Kidney (tissue), 14 donors: ENCODE results near the gene TMEM132C. TPM values are rescaled to one million over a fixed set of nuclear protein-coding genes. Genes with fewer than 3 reads are reported as not detected.

ENCODE experiments used
- DNase-seq, 5 donors: peaks; one replicate each; pipeline ENCODE4 v3.0.0-alpha.2; 2013 to 2020
- FAIRE-seq: peaks from 2 replicates; lab custom pipeline; 2012; peaks lifted over from hg19 to GRCh38; lab: Jason Lieb, UNC
- H3K27ac ChIP-seq, 2 donors: one replicate each; pipeline ENCODE4 v1.7.0; 2013; ENCODE audit warnings: low read depth in 2 of 2, low read length in 2 of 2, inconsistent platforms in 1 of 2
- H3K27me3 ChIP-seq: one replicate; pipeline ENCODE4 v1.7.1; 2013; ENCODE audit warnings: low read length, inconsistent platforms; ENCODE audit not compliant: control insufficient read depth, insufficient read depth
- H3K36me3 ChIP-seq, 3 donors: one replicate each; pipeline versions ENCODE4 v1.7.0 to v1.7.1; 2013; ENCODE audit warnings: low read length in 3 of 3, control low read depth in 1 of 3, inconsistent platforms in 1 of 3; ENCODE audit not compliant: insufficient read depth in 3 of 3, control insufficient read depth in 2 of 3
- H3K4me1 ChIP-seq, 3 donors: one replicate each; pipeline versions ENCODE4 v1.7.0 to v1.7.1; 2013; ENCODE audit warnings: low read length in 3 of 3, inconsistent platforms in 1 of 3, low read depth in 1 of 3; ENCODE audit not compliant: control insufficient read depth in 2 of 3, insufficient read depth in 2 of 3
- H3K4me3 ChIP-seq, 3 donors: one replicate each; pipeline versions ENCODE4 v1.7.0 to v1.8.1; 2013; ENCODE audit warnings: low read length in 3 of 3, control low read depth in 1 of 3, inconsistent platforms in 1 of 3
- H3K9ac ChIP-seq, 3 donors: one replicate each; pipeline versions ENCODE4 v1.7.0 to v1.7.1; 2013; ENCODE audit warnings: low read length in 3 of 3, control low read depth in 1 of 3, inconsistent platforms in 1 of 3
- H3K9me3 ChIP-seq, 3 donors: one replicate each; pipeline versions ENCODE4 v1.7.0 to v1.7.1; 2013; ENCODE audit warnings: low read length in 3 of 3, control low read depth in 1 of 3, inconsistent platforms in 1 of 3; ENCODE audit not compliant: control insufficient read depth in 2 of 3, insufficient read depth in 1 of 3
- intact Hi-C: fragments of 100-400 bp; cut with DNase I; formaldehyde crosslinking; loops from one replicate; pipeline ENCODE4 v1.11.1; 2022
- polyA plus RNA-seq: library from polyadenylated mRNA; stranded (reverse); fragments of 350-450 nt; fragmentation: Illumina TruSeq; extraction: RNeasy Lipid Tissue Mini Kit (QIAGEN cat#74804); gene quantifications from one replicate; pipeline ENCODE4 v1.2.3, GENCODE V29; 2014; ENCODE audit warnings: low read depth, low replicate concordance; ENCODE audit not compliant: insufficient read depth
- total RNA-seq: library from RNA; stranded (reverse); fragmentation: NEBNext Ultra II Directional; extraction: Animal tissue kit (Norgen Biotek cat#: 25700); gene quantifications from one replicate; pipeline ENCODE4 v1.2.1, GENCODE V29; 2021
- TF ChIP-seq, protein P1 (sequence below): IDR thresholded peaks from 3 replicates; pipeline ENCODE4 v1.5.1; 2012; ENCODE audit warnings: mild to moderate bottlenecking, moderate library complexity, borderline replicate concordance; ENCODE audit not compliant: insufficient read depth; ENCODE audit errors: extremely low read depth
- donor health status: control.
- donor health status: control.
- donor health status: control.
- donor health status: control.
- donor health status: control.
- donor health status: DM: yes; HTN: yes; CAD: no.
- donor health status: Normal renal cell carcinoma (clear cell type).

TMEM132C gene
- total and polyA plus RNA-seq, 2 donors from 2014 or later, result 0.28 to 0.75 TPM

DNA sequence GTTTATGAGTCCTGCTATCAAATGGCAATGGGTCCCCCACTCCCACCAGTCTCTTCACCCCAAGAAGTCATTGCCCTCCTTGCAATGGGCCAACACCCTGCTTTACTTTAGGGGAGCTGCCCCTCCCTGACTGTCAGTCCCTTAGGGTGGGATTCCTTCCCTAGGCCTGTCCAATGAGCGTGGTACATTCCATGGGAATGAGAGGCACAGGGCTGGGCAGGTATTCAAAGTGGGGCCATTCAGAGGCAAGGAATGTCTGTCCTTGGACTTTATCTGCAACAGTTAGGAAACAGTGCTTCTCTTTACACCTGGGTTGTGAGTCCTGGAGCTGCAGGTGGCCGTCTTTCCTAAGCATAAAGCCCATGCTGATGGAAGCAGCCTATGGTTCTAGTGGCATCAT is 40.8 kb downstream of the TMEM132C start:
- Histone ChIP-seq H3K36me3 (no peaks in the 10 kb centered on the region), H3K9me3 (no peaks in the 10 kb centered on the region), H3K9ac (no peak overlapping the region), H3K4me3 (no peak overlapping the region), H3K27ac (no peak overlapping the region), H3K4me1 (no peaks in the 10 kb centered on the region), H3K27me3 (no peaks in the 10 kb centered on the region)
- intact Hi-C loops, result no loop called here
- TF ChIP-seq, protein P1, sequence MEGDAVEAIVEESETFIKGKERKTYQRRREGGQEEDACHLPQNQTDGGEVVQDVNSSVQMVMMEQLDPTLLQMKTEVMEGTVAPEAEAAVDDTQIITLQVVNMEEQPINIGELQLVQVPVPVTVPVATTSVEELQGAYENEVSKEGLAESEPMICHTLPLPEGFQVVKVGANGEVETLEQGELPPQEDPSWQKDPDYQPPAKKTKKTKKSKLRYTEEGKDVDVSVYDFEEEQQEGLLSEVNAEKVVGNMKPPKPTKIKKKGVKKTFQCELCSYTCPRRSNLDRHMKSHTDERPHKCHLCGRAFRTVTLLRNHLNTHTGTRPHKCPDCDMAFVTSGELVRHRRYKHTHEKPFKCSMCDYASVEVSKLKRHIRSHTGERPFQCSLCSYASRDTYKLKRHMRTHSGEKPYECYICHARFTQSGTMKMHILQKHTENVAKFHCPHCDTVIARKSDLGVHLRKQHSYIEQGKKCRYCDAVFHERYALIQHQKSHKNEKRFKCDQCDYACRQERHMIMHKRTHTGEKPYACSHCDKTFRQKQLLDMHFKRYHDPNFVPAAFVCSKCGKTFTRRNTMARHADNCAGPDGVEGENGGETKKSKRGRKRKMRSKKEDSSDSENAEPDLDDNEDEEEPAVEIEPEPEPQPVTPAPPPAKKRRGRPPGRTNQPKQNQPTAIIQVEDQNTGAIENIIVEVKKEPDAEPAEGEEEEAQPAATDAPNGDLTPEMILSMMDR, result no peak
- DNase-seq, result no peak
- no peak for FAIRE-seq

DNA sequence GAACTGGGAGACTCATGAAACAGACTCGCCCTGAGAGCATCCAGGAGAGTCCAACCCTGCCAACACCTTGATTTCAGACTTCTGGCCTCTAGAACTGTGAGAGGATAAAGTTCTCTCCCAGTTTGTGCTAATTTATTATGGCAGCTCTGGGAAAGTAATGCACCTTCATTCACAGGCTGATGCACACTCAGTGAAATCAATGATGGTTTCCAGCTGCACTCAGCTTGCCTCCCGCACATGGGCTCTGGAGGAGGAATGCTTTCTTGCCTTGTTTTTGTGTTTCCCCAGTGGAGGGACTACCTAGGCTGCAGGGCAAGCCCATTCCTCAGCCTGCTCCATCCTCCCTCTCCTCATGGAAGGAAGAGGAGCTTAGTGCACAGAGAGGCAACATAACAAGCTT is 45.7 kb downstream of the TMEM132C start:
- TF ChIP-seq, protein P1, result no peak
- no peaks in the 10 kb centered on the region for H3K27me3 ChIP-seq
- H3K27ac ChIP-seq, result no peak overlapping the region
- peak in 4 of 5 donors; percentile 43 to 78 (median 62) for DNase-seq
- intact Hi-C loops, result no loop called here
- no peaks in the 10 kb centered on the region for H3K36me3 ChIP-seq
- no peak for FAIRE-seq
- H3K4me3 ChIP-seq, result no peak overlapping the region
- no peak overlapping the region for H3K9ac ChIP-seq
- H3K9me3 ChIP-seq, result no peaks in the 10 kb centered on the region
- no peaks in the 10 kb centered on the region for H3K4me1 ChIP-seq

- DNase-seq (peak in 1 of 5 donors; percentile 12), FAIRE-seq (no peak)
- Histone ChIP-seq H3K36me3 (no peaks in the 10 kb centered on the region), H3K27me3 (no peaks in the 10 kb centered on the region), H3K9ac (no peak overlapping the region), H3K9me3 (no peaks in the 10 kb centered on the region), H3K4me1 (no peaks in the 10 kb centered on the region), H3K4me3 (no peak overlapping the region), H3K27ac (no peak overlapping the region)
- intact Hi-C loops, result no loop called here
- TF ChIP-seq, protein P1, result no peak
Measured at GRCh38 chr12:128313931-128314330, 47.0 kb downstream of the TMEM132C start.

GRCh38 chr12:128314611-128315010 is 47.6 kb downstream of the TMEM132C start:
- TF ChIP-seq, protein P1, result no peak
- no peak overlapping the region for H3K9ac ChIP-seq
- no peaks in the 10 kb centered on the region for H3K9me3 ChIP-seq
- H3K36me3 ChIP-seq, result no peaks in the 10 kb centered on the region
- no peaks in the 10 kb centered on the region for H3K27me3 ChIP-seq
- no peaks in the 10 kb centered on the region for H3K4me1 ChIP-seq
- DNase-seq (no peak), FAIRE-seq (no peak)
- H3K4me3 ChIP-seq, result no peak overlapping the region
- H3K27ac ChIP-seq, result no peak overlapping the region
- intact Hi-C loops, result no loop called here
